LNCAP (cell line): ENCODE results near the gene TRAF6.

Experiments used
- TF ChIP-seq, protein P1 (sequence below): fragments of 450-650 bp; IDR thresholded peaks from 2 replicates; pipeline ENCODE4 v1.5.1; 2017; ENCODE audit warnings: mild to moderate bottlenecking

Gene TRAF6

GRCh38 chr11:36471577-36471976 is 38.5 kb downstream of the TRAF6 start:
- TF ChIP-seq, protein P1, sequence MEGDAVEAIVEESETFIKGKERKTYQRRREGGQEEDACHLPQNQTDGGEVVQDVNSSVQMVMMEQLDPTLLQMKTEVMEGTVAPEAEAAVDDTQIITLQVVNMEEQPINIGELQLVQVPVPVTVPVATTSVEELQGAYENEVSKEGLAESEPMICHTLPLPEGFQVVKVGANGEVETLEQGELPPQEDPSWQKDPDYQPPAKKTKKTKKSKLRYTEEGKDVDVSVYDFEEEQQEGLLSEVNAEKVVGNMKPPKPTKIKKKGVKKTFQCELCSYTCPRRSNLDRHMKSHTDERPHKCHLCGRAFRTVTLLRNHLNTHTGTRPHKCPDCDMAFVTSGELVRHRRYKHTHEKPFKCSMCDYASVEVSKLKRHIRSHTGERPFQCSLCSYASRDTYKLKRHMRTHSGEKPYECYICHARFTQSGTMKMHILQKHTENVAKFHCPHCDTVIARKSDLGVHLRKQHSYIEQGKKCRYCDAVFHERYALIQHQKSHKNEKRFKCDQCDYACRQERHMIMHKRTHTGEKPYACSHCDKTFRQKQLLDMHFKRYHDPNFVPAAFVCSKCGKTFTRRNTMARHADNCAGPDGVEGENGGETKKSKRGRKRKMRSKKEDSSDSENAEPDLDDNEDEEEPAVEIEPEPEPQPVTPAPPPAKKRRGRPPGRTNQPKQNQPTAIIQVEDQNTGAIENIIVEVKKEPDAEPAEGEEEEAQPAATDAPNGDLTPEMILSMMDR: no peak

DNA sequence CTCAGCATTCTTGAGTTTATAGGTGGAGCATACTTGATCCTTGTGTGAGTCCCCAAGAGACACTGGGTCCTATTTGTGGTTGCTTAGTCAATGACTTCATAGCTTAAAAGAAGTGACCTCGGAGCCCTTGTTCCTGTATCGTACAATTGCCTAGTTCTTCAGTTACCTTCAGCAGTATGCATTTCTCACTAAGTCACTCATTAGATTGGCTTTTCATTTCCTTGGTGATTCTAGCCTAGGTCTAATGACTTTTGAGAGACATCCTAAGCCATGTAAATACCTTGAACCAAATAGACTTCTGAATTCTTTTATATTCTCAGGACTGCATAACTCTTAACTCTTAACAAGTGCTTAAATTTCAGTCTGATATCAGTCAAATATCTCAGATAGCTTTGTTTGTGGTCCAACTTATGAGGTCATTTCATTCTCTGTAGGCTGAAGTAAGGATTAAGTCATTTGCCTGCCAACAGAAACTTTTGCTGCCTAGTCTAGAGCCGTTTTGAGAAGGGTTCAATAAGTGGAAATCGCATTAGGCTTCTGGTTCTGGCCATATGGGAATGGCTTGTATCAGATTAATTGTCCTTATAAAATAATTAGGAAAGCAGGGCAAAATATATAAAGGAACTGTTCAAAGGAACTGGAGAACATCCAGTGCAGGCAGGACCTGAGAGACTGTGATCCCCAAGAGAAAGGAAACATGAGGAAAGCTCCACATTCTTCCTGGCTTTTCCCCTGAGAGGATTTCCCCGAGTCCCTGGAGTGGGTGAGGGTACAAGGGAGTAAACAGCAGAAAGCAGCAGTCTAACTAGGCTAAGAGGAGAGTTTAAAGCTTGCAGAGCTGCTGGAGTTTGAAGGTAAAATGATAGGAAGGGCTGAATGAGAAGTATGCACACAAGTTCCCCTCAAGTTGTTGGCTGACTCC is 39.9 kb downstream of the TRAF6 start:
- TF ChIP-seq, protein P1: no peak

DNA sequence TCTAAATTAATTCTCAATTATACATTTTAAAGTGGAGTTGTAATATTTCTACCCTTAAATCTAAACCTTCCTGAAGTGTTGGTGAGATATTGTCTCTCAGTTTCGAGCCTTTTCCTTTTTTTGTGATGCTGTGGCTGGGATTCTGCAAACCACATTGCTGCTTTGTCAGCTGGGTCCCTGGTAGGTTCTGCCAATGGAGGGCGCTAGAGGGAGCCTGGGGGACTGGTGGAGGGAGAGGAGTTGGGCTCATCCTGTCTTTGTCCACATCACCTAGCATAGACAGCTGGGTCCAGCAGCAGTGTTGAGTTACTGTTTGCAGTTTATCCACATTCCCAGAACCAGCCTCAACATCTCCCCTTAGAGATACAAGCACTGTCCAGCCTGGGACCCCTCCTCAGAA is 41.0 kb downstream of the TRAF6 start:
- TF ChIP-seq, protein P1: peak; percentile 35; the same call in 1 of the 2 replicates

DNA sequence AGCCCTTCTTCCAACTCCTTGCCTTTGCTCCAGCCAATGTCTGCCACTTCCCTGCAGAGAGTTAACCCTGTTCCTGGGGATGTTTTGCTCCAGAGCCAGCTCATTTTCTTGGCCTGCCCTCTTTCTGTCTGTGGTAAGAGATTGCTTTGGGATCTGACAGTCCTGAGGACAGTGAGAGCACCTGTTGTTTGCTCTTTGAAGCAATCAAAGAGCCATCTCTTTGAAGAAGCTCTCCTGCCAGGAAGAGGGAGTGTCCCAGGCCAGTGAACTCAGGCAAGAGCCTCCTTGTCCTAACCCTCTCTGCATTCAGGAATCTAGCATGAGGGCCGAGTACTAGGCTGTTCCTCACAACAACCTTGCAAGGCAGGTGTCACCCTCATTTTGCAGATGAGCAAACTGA is 42.2 kb downstream of the TRAF6 start:
- TF ChIP-seq, protein P1: no peak

DNA sequence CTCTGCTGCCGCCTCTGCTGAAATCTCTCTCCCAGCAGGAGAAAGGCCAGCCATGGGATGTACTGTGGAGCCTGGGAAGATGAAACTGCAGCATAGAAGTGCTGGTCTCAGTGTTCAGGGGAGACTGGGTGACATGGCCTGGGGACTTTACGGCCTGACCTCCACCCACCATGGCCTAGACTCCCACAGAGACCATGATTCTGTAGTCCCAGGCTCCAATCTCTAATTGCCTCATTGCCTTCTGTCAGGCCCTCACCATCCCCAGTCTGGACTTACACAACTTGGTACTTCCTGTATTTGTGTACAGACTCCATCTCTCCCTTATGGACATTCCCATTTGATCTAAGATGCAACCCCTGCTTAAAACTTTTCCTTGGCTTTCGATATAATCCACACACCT is 43.1 kb downstream of the TRAF6 start:
- TF ChIP-seq, protein P1: no peak

DNA sequence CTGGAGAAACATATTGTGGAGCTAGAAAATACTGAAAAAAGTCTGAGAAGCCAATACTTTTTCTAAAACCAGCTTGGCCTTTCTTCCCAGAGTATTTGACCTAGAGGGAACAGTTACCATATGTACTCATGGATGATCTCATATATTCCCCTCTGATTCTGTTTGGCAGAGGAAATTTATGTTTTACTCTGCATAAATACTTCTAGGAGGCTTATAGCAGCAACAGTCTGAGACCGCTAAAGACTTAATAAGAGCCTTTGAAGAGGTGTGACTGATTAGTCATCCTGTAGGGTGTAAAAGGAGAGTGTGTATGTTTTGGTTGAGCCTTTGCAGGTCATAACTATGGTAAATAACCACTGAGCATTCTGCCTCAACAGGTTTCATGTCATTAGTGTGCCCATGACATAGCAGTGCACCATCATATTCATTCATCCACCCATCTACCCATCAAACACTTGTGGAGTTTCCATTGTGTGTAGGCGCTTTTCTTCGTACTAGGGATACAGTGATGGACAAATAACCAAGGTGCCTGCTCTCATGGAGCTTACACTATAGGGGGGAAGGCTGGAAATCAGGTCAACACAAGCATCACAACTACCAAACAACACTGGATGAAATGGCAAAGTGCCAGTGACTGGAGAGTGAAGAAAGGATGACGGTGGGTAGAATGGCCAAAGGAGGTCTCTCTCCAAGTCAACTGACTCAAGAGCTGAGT is 44.5 kb downstream of the TRAF6 start:
- TF ChIP-seq, protein P1: no peak

DNA sequence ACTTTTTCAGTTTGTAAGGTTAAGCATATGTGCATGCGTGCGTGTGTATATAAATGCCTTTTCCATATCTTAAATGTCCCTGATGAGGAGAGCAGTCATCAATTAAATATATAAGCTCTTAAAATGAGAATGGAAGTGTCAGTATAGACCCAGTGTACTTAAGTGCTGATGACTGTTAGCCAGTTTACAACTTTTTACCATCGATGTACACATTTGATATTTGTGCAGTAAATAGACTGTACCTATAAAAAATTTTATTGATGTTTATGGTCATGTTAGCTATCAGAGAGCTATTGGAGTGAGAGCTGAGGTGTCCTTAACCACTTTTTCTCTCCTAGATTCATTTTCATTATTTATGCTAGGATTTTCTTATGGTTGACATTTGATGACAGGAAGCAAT is 45.4 kb downstream of the TRAF6 start:
- TF ChIP-seq, protein P1: no peak
